NCI-H2107 treated with DMSO at 0.1 percent for 48 hours (cell line): ENCODE results near the gene NOTCH2.
"Not testable (repeated sequence)": the region's sequence is repeated elsewhere in the genome, so short reads cannot be mapped to it uniquely, and the experiment has no call there.

ENCODE experiments used
- DNase-seq: peaks from one replicate; lab custom pipeline; 2025; ENCODE audit not compliant: unreplicated experiment; lab: John Stamatoyannopoulos, UW

NOTCH2 gene

DNA sequence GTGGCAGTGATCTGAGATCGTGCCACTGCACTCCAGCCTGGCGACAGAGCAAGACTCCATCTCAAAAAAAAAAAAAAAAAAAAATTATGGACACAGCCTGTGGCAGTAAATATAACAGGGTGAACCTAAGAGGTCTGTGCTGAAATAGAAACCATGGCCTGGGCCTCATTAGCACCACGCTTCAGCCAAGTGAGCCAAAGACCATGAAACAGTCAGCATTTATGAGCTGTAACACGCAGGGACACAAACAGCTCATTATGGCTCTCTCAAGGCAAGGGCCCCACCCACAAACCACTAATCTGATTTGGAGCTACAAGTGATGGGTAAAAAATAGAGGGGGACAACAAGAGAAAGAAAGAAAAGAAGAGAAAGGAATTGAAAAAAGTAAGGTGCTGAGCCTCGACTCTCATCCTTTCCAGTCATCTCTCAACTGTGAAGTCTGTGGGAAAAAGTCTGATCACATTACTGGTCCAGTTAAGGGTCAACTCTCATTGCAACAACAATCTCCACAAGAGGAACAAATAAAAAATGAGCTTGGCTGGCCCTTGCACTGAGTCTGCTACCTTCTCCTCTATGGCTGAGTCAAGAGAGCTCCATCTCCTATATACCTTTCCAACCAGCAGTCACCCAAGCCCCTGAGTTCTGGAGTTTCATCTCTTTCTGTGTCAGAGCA lies 93.7 kb downstream of the NOTCH2 start:
- not testable (repeated sequence) for DNase-seq

DNA sequence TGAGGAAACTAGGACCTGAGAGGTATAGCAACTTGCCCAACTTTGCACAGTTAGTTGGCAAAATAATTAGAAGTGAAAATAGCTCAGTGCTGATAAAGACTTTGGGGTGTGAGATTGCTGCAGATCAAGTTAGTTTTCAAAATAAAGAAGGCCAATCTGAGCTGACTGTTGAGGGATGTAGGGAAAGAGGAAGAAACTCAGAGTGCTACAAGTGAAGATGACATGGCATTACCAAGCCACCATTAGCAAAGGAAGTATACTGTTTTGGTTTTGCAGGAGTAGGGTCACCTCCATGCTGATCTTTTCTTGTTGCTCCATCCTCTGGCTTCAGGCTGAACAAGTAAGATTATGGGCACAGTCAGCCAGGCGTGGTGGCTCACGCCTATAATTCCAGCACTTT lies 94.5 kb downstream of the NOTCH2 start:
- no peak for DNase-seq

DNA sequence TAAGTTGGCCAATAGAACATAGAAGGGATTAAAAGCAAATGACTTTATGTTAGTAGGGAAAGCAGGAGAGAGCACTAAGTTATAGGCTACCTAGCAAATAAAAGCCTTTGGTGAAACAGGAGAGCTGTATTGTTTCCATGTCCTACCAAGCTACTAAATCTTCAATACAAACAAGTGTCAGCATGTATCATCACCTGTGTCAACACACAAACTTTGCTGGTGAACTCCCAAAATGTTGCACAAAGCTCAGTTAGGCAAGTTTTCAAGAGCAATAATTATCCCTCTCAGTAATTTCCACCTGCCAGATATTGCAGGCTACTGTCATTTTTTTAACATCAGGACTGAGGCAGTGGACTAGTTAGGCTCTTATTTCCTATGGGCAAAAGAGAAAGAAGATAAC lies 95.4 kb downstream of the NOTCH2 start:
- DNase-seq = no peak

DNA sequence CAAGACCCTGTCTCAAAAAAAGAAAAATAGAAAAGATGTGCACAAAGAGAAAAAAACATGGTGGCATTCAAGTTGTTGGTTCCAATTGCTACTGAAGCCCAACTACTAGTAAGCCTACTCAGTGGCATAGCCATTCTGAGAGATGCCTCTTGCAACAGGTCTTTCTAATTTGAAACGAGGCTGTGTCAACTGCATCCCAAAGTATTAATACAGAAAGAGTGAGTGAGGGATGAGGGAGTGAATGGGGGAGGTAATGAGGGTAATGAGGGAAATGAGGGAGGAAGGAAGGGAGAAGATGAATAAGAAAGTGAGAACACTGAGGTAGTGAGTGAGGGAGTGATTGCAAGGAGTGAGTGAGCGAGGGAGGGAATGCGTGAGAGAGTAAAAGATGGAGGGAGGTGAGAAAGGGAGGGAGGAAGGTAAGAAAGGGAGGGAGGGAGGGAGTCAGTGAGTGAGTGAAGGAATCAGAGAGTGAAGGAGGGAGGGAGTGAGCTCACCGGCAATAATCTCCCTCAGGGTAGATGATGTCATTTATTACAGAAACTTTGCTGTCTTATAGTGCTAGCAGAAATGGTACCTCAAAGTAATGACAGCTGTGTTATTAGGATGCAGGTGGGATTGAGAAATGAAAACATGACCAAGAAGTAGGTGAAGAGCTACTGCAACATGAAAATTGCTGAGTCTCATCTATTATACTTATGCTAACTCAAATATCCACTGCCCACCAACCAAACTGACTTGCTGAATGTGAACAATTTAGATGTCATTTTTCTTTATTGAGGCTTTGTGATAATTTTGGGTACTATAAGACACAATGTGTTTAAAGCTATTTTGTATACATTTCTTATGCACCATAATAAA lies 97.5 kb downstream of the NOTCH2 start:
- no peak for DNase-seq

DNA sequence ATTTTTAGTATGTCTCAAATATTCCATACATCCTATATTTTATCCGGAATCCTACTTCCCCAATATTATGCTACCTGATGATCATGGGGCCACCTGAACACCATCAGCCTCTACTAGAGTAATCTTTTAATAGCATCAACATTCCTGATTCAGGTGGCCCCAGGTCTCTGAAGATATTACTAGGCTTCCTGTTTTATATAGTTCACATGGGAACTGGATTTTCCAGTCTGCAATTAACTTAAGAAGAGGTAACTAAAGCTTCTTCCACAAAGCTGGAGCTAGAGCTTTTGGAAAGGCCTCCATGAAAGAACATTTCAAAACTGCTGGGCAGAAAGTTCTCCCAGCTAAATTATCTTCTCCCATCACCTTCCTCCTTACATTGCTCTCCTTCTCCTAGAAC lies 100.9 kb downstream of the NOTCH2 start:
- DNase-seq = no peak

DNA sequence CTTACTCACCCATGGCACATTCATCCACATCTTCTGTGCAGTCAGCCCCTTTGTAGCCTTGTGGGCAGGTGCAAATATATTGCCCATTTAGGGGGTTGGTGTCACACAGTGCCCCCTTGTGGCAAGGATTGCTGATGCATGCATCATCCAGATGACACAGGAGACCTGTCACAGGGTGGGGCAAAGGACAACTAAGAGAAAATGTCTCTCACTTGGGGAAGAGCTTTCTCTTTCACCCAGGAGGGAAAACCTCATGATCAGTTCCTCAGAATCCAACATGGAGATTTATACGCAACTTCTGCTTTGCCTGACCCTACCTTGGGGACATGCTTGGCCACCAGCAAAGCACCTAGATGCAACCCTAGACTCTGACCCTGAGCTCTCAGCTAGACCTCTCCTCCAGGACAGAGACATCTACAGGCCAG lies 101.4 kb downstream of the NOTCH2 start:
- DNase-seq = peak; percentile 69

DNA sequence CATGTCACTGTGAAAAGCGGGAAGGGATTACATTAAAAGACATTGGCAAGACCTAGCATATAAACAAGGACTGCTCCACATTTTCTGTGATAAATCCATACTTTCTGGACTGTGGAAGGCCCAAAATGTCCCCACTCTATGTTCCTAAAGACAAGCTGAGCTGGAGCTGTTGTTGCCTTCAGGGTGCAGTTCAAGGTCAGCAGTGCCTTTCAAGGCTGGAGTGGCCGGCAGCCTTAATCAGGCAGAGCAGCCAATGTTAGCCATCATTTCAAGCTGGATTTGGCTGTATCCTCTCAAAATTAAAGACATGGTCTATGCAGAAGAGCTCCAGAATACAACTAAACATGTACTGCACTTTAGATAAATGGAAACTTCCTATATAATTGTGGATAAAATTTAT lies 102.8 kb downstream of the NOTCH2 start:
- no peak for DNase-seq

DNA sequence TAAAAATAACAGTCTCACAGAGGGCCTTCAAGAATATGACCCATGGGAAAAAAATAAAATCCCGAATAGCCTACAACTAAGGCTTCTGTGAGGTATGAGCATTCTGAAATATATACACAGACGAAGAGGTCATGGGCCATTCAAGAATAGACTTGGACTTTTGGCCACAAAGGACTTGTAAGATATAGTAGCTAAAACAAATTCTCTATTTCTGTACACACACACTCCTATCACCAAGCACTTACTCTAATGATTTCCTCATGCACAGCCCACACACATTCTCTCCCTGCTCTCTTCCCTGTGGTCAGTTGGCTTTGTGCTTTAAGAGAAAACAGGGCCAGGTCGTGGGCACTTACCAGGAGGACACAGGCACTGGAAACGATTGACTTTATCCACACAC lies 103.4 kb downstream of the NOTCH2 start:
- DNase-seq = no peak

DNA sequence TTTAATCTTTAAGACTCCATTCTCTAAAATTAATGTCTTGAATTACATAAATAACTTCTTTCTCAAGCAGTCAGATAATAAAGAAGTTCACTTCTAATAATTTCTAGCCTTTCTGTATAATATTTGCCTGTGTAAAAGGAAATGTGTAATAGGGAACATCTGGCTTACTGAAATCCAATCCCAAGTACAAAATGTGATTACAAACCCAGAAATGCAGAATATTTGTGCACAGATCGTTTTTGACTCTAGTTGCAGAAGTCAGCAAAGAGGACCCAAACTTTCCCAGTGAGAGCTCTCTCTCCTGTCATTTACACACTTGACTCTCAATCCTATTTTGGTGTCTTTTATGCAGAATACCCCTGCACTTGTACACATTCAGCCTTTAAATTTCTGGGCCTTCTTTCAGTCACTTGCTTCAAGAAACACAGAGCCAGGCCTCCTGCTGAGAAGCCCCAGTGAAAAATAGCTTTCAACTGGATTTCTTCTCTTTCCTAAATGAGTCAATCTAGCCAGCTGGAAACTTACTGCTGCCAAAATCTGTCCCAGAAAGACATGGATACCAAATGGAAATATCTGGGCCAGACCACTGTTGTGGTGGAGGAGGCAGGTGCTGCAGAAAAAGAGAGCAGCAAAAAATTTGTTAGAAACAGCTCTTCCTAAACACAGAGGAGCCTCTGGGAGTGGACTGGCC lies 104.6 kb downstream of the NOTCH2 start:
- DNase-seq = no peak

DNA sequence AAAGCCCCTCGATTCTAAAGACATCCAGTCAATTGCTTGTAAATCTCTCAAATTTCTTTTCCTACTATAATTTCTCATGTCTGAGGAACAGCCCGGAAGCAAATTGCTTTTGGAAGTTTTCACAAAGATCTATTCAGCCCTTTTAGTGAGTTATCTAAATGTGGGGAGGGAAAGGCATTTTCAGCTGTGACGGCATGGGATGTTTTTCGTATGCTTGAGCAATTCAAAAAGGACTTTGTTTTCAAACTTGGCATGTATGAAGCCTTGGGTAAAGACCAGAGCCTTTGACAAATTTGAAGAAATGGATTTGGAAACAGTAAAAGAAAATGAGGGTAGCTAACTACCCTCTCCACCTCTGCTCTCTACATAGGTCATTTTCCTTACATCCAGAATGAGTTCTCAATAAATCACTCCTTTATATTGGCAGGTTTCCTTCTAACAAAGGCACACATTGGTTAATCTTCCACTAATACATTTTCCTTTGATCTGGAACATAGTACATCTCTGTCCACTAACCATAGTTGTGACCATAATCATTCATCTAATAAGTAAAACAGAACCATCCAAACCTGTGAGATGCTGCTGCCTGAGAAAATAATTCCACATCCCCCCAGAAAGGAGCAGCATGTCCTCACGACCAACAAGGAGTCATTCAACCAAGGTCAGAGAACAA lies 107.0 kb downstream of the NOTCH2 start:
- no peak for DNase-seq

DNA sequence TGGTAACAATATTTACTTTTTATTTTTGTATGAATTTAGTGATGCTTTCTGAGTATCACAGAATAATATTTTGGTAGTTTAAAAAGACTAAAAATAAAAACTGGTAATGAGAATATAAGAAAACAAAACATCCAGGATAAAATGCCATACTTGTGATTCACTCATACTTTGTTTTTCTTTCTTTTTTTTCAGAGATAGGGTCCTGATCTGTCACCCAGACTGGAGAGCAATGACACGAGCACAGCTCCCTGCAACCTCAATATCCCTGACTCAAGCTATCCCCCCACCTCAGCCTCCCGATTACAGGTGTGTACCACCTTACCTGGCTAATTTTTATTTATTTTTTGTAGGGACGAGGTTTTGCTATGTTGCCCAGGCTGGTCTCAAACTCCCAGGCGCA lies 109.0 kb downstream of the NOTCH2 start:
- no peak for DNase-seq

DNA sequence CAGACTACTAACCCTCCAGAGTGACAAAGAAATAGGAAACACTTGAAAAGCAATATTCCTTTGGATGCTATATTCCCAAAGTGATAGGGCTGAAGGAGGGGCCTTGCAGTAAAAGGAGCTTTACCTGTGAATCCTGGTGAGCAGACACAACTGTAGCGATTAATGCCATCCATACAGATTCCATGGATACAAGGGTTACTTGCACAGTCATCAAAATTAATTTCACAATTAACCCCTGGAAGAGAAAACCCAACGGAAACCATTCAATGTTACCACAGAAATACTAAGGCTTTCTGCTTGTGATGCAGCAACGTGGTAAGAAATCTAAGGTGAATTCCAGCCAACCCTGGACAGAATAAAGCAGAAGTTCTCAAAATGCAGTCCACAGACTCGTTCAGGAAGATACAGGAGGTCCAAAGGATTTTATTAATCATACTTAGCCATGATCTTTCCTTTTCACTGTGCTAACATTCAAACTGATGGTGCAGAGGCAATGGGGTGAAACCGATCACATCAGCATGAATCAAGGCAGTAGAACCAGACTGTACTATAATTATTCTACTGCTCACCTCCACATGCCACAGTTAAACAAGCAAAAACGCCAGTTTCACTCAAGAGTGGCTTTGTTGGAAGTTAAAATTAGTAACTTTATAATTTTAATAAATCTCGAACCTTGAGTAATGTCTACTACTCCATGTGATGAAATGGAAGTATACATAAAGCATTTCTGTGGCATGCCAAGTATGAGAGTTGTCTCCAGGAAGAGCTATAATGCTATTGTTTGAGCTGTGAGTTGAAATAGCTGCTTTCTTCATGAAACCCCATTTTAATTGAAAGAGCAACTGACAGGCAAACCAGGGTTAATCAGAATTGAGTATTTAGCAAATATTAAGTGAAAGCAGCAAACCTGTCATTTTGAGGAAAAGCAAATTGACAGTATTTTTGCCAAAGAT lies 109.9 kb downstream of the NOTCH2 start:
- DNase-seq = no peak

DNA sequence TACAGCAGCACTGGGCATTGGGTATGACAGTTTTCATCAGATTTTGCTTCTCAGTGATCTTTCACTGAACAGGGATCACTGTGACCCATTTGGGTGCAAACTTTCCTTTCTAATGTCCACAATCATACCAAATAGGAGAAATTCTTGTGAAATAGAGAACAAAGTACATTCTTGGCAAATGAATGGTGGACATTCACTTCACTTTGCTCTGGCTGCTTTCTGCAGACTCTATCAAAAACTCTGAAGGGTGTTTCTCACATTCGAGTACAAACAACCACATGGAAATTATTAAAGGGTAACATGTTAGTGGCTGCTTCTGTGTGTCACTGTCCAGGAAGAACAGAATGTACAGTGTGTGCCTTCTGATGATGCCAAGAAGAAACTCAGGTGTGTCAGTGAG lies 111.2 kb downstream of the NOTCH2 start:
- no peak for DNase-seq

DNA sequence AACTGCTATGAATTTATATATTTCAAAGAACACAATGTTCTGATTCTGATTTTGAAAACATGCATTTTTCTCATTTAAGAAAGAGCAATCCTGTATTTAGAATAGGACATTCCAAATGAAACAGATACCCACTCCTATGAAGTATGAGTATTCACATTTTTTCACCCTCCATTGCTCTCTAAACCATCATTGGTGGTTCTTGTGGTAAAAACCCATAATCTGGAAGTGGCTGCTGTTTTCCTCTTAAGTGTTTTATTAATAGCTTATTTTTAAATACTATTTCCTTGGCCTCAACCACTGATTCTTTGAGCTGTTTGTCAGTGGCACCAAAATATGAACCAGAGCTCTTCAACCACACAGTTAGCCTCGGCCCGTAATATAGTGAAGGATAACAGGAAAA lies 113.2 kb downstream of the NOTCH2 start:
- no peak for DNase-seq

DNA sequence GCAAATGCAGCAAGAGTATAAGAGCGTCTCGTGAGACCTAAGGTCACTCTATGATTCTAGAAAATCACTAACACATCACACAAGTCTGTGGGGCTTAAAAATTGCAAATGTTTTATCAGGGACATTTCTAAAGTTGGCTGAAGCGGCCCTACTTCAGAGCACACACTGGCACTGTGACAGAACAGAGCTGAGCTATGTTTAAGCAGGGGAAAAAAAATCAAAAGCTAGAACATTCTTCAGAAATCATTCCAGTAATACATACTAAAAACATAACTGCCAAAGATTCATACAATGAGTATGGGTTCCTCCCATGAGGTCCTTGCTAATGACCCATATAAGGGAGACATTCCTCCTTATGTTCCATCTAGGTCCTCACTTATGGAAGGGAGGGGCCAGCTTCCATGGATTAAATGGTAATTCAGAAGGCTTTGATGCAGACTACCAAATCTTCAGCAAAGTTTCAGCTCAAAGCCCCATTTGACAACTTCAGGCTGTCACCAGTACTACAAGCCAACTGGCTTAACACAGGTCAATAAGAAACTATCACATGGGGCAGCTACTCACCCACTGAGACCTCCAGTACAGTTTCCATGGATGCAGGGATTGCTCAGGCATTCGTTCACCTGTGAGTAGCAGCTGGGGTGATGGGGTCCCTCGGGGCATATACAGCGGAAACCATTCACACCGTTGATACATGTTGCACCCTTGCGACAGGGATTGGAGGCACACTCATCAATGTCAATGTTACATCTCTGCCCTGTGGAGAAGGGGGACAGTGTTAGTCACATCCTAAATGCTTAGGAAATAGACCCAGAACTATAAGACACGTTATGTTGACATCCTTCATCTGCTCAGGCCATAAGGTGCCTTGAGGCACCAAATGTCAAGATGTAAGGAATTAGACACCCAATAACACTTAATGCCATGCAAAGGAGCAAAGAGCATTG lies 114.7 kb downstream of the NOTCH2 start:
- no peak for DNase-seq

DNA sequence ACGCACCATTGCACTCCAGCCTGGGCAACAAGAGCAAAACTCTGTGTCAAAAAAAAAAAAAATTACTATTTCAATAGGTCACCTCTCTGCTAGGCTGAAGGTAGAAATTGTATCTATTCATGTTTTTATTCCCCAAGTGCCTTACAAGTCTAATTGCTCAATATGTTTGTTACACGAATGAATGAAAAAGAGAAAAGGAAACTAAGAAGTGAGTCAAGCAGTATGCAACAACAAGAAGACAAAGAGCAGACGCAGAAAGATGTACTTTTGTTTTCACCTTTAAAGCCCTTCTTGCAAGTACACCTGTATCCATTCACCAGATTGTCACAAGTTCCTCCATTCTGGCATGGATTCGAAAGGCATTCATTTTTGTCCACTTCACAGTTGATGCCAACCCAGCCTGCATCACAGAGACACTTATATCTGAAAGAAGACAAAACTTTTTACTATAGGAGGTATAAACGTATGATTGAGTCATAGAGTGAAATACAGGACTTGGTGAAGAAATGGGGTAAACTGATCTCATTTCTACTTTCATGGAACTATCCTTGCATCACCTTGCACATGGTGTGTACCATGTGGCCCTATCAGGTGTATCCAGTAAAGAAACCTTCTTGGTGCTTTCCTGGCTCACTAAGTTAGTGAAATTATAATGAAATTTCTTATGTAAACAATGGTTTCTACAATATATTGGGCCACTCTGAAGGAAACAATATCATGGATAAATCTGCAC lies 116.0 kb downstream of the NOTCH2 start:
- no peak for DNase-seq

DNA sequence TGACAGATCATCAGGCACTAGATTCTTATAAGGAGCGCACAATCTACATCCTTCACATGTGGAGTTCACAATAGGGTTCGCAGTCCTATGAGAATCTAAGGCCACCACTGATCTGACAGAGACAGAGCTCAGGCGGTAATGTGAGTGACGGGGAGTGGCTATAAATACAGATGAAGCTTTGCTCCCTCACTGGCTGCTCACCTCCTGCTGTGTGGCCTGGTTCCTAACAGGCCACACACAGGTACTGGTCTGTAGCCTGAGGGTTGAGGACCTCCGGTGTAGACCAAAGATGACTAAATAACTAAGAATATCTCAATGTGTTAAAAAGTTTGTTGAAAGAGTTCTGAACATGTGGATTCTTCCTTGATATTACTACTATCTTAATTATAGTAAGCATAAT lies 117.0 kb downstream of the NOTCH2 start:
- no peak for DNase-seq
